NB4 (cell line): ENCODE results near the gene CFD.
"Not testable (repeated sequence)": the region's sequence is repeated elsewhere in the genome, so short reads cannot be mapped to it uniquely, and the experiment has no call there.

Source experiments
- CTCF ChIP-seq: IDR thresholded peaks from one replicate; pipeline ENCODE4 v1.5.1; 2012; ENCODE audit warnings: low read depth, low read length
- MAX ChIP-seq: IDR thresholded peaks from 2 replicates; pipeline ENCODE4 v1.6.1; 2011; ENCODE audit warnings: low read depth, low read length
- POLR2A ChIP-seq: IDR thresholded peaks from 2 replicates; pipeline ENCODE4 v1.6.1; 2011; ENCODE audit warnings: mild to moderate bottlenecking; ENCODE audit not compliant: insufficient read length; ENCODE audit errors: extremely low read depth

GRCh38 chr19:853614-854220 lies 5.7 kb upstream of the CFD start:
- TF ChIP-seq CTCF, POLR2A, MAX: not testable (repeated sequence)
